H9 (cell line): Measurements from ENCODE around the gene SRGAP3. TPM values are rescaled to one million over a fixed set of nuclear protein-coding genes. Genes with fewer than 3 reads are reported as not detected.

Experiments
- DNase-seq: peaks from one replicate; pipeline ENCODE4 v3.0.0-alpha.2; 2017
- H2AFZ ChIP-seq: one replicate; pipeline ENCODE4 v1.6.1; 2013; ENCODE audit warnings: mild to moderate bottlenecking, low read length, control low read depth, moderate library complexity
- H2AK5ac ChIP-seq: 2 replicates; pipeline ENCODE4 v1.6.1; 2013; ENCODE audit warnings: low read length, control low read depth, mixed read lengths; ENCODE audit not compliant: insufficient read length
- H2BK120ac ChIP-seq: one replicate; pipeline ENCODE4 v1.6.1; 2013; ENCODE audit warnings: low read depth, mild to moderate bottlenecking, low read length, control low read depth, inconsistent platforms; ENCODE audit not compliant: poor library complexity, severe bottlenecking
- H2BK12ac ChIP-seq: 2 replicates; pipeline ENCODE4 v1.6.1; 2013; ENCODE audit warnings: low read length, control low read depth, mixed read lengths, low read depth; ENCODE audit not compliant: insufficient read length
- H2BK15ac ChIP-seq: 2 replicates; pipeline ENCODE4 v1.6.1; 2013; ENCODE audit warnings: low read depth, low read length, control low read depth
- H2BK20ac ChIP-seq: one replicate; pipeline ENCODE4 v1.6.1; 2013; ENCODE audit warnings: low read depth, mild to moderate bottlenecking, low read length, control low read depth, inconsistent platforms; ENCODE audit not compliant: poor library complexity, severe bottlenecking
- H2BK5ac ChIP-seq: 2 replicates; pipeline ENCODE4 v1.6.1; 2013; ENCODE audit warnings: low read length, control low read depth, mixed read lengths; ENCODE audit not compliant: insufficient read length
- H3K14ac ChIP-seq: 2 replicates; pipeline ENCODE4 v1.6.1; 2013; ENCODE audit warnings: low read length, control low read depth; ENCODE audit not compliant: insufficient read depth
- H3K18ac ChIP-seq: 2 replicates; pipeline ENCODE4 v1.6.1; 2013; ENCODE audit warnings: low read depth, mild to moderate bottlenecking, mixed read lengths, low read length, control low read depth; ENCODE audit not compliant: insufficient read length
- H3K23ac ChIP-seq: 2 replicates; pipeline ENCODE4 v1.6.1; 2013; ENCODE audit warnings: low read length, control low read depth, mixed read lengths, low read depth; ENCODE audit not compliant: insufficient read length
- H3K23me2 ChIP-seq: 2 replicates; pipeline ENCODE4 v1.6.1; 2013; ENCODE audit warnings: low read depth, mild to moderate bottlenecking, mixed read lengths, low read length, control low read depth; ENCODE audit not compliant: insufficient read length, poor library complexity, severe bottlenecking
- H3K27ac ChIP-seq: 2 replicates; pipeline ENCODE4 v1.5.1; 2013; ENCODE audit warnings: low read length, control low read depth, mixed read lengths, low read depth; ENCODE audit not compliant: insufficient read length
- H3K27me3 ChIP-seq: 2 replicates; pipeline ENCODE4 v1.6.1; 2013; ENCODE audit warnings: low read length, control low read depth, inconsistent platforms; ENCODE audit not compliant: insufficient read depth
- H3K4ac ChIP-seq: 2 replicates; pipeline ENCODE4 v1.6.1; 2013; ENCODE audit warnings: low read depth, mild to moderate bottlenecking, control low read depth, inconsistent platforms, low read length, moderate library complexity
- H3K4me1 ChIP-seq: 2 replicates; pipeline ENCODE4 v1.6.1; 2013; ENCODE audit warnings: low read length, control low read depth, inconsistent platforms; ENCODE audit not compliant: insufficient read depth
- H3K4me2 ChIP-seq: 2 replicates; pipeline ENCODE4 v1.6.1; 2013; ENCODE audit warnings: low read length, control low read depth, mixed read lengths; ENCODE audit not compliant: insufficient read length, insufficient read depth
- H3K56ac ChIP-seq: 2 replicates; pipeline ENCODE4 v1.6.1; 2013; ENCODE audit warnings: low read depth, mild to moderate bottlenecking, mixed read lengths, low read length, control low read depth; ENCODE audit not compliant: insufficient read length
- H3K79me1 ChIP-seq: 2 replicates; pipeline ENCODE4 v1.6.1; 2013; ENCODE audit warnings: low read depth, mild to moderate bottlenecking, moderate library complexity, low read length, control low read depth, inconsistent platforms; ENCODE audit not compliant: insufficient read depth, poor library complexity, severe bottlenecking
- H3K79me2 ChIP-seq: 2 replicates; pipeline ENCODE4 v1.6.1; 2013; ENCODE audit warnings: low read length, control low read depth, inconsistent platforms; ENCODE audit not compliant: insufficient read depth
- H3K9ac ChIP-seq: 2 replicates; pipeline ENCODE4 v1.6.1; 2013; ENCODE audit warnings: low read length, control low read depth, mixed read lengths; ENCODE audit not compliant: insufficient read length; ENCODE audit errors: extremely low read depth
- H3K9me3 ChIP-seq: one replicate; pipeline ENCODE4 v1.6.1; 2013; ENCODE audit warnings: low read depth, low read length, inconsistent platforms; ENCODE audit not compliant: control insufficient read depth
- H3T11ph ChIP-seq: one replicate; pipeline ENCODE4 v1.6.1; 2013; ENCODE audit warnings: mild to moderate bottlenecking, low read length, control low read depth, inconsistent platforms
- H4K20me1 ChIP-seq: one replicate; pipeline ENCODE4 v1.6.1; 2013; ENCODE audit not compliant: control insufficient read depth, insufficient read length, insufficient read depth
- H4K5ac ChIP-seq: 2 replicates; pipeline ENCODE4 v1.6.1; 2013; ENCODE audit warnings: low read depth, mild to moderate bottlenecking, mixed read lengths, low read length, control low read depth; ENCODE audit not compliant: insufficient read length
- H4K8ac ChIP-seq: replicated peaks from 2 replicates; pipeline ENCODE4 v1.6.1; 2013; ENCODE audit warnings: low read length, control low read depth, mixed read lengths, low read depth; ENCODE audit not compliant: insufficient read length
- H4K91ac ChIP-seq: 2 replicates; pipeline ENCODE4 v1.6.1; 2013; ENCODE audit warnings: low read depth, mild to moderate bottlenecking, moderate library complexity, mixed read lengths, low read length, control low read depth; ENCODE audit not compliant: insufficient read length
- H3K27ac Mint-ChIP-seq, 3 experiments: 2 replicates in 2 of 3; 3 replicates in 1 of 3; pipeline ENCODE4 v1.8.0; 2020 to 2021; ENCODE audit warnings: mixed read lengths in 3 of 3, mild to moderate bottlenecking in 1 of 3, moderate library complexity in 1 of 3
- H3K27me3 Mint-ChIP-seq: 2 replicates; pipeline ENCODE4 v1.8.0; 2021; ENCODE audit warnings: low read depth, mild to moderate bottlenecking, moderate library complexity, mixed read lengths
- H3K36me3 Mint-ChIP-seq, 3 experiments: 2 replicates in 2 of 3; 3 replicates in 1 of 3; pipeline ENCODE4 v1.8.0; 2020 to 2021; ENCODE audit warnings: low read depth in 3 of 3, mixed read lengths in 3 of 3; ENCODE audit not compliant: insufficient read depth in 1 of 3
- H3K4me1 Mint-ChIP-seq, 2 experiments: 2 replicates each; pipeline ENCODE4 v1.8.0; 2020; ENCODE audit warnings: mixed read lengths in 2 of 2
- H3K4me3 Mint-ChIP-seq, 2 experiments: 2 replicates in 1 of 2; 3 replicates in 1 of 2; pipeline ENCODE4 v1.8.0; 2020 to 2021; ENCODE audit warnings: mild to moderate bottlenecking in 2 of 2, mixed read lengths in 2 of 2, moderate library complexity in 1 of 2
- H3K9me3 Mint-ChIP-seq, 2 experiments: 2 replicates in 1 of 2; 3 replicates in 1 of 2; pipeline ENCODE4 v1.8.0; 2020; ENCODE audit warnings: mild to moderate bottlenecking in 2 of 2, mixed read lengths in 2 of 2, moderate library complexity in 1 of 2
- WGBS: extraction: QIAGEN DNeasy Blood & Tissue Kit; methylation state at CpG from one replicate; pipeline ENCODE4 v1.1.7; 2013; ENCODE audit warnings: missing lambda C conversion rate, low lambda C conversion rate, mixed read lengths; ENCODE audit not compliant: insufficient read length; ENCODE audit errors: extremely low coverage; 5-methylcytosine and 5-hydroxymethylcytosine counted together
- total RNA-seq: library from RNA; stranded (reverse); gene quantifications from 2 replicates; pipeline ENCODE4 v1.2.1, GENCODE V29; 2021
- TF ChIP-seq, protein P1 (sequence below): fragments of 200-600 bp; sonication (generic); conservative IDR thresholded peaks from 3 replicates; pipeline ENCODE4 v1.8.0; 2021; ENCODE audit warnings: antibody characterized with exemption, mild to moderate bottlenecking

The SRGAP3 gene
- total RNA-seq, 1 experiment from 2014 or later, result 3.4 TPM

DNA sequence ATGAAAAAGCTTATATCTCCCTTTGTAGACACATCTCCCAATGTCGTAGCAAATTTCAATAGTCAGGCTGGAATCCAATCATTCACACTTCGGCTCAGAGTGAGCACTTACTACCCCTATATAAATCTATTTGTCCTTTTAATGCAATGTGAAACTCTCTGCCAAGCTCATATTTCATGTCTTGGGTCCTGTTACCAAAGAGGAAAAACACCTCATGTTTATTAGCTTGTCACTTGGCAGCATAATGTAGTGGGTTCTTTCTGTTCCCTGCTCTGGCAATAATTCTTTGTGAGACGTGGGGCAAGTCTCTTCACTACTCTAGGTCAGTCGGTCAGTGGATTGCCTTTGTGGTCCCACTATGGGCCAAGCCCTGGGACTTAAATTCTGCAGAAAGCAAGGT, 107.1 kb downstream of the SRGAP3 start:
- no peak for DNase-seq
- H3K4me3 Mint-ChIP-seq, result no peak overlapping the region

More for the DNA sequence above, 107.1 kb downstream of the SRGAP3 start:
- Histone ChIP-seq H3K4ac (no peak overlapping the region), H3K9me3 (no peaks in the 10 kb centered on the region), H4K5ac (no peak overlapping the region), H2BK15ac (no peak overlapping the region), H2AK5ac (no peak overlapping the region), H2BK120ac (no peak overlapping the region), H3K18ac (no peak overlapping the region), H4K8ac (no peak overlapping the region), H2BK5ac (no peak overlapping the region), H3K27ac (no peak overlapping the region), H3T11ph (no peak overlapping the region), H2BK12ac (no peak overlapping the region), H4K91ac (no peak overlapping the region), H3K14ac (no peak overlapping the region), H3K9ac (no peak overlapping the region), H3K23me2 (no peaks in the 10 kb centered on the region), H3K79me1 (no peaks in the 10 kb centered on the region), H3K56ac (no peak overlapping the region), H3K4me2 (no peak overlapping the region), H3K79me2 (no peaks in the 10 kb centered on the region), H3K4me1 (no peaks in the 10 kb centered on the region), H2BK20ac (no peak overlapping the region), H3K27me3 (no peaks in the 10 kb centered on the region), H4K20me1 (no peaks in the 10 kb centered on the region), H2AFZ (no peak overlapping the region), H3K23ac (no peak overlapping the region)
- Mint-ChIP-seq H3K27ac (no peak overlapping the region), H3K9me3 (peaks cover 14% of the 10 kb centered on the region in 2 experiments), H3K27me3 (peaks cover 11% of the 10 kb centered on the region), H3K4me1 (peaks cover 8 to 10% of the 10 kb centered on the region in 2 experiments; a peak in 3 of 4 replicates), H3K36me3 (peaks cover 3 to 16% (median 4%) of the 10 kb centered on the region in 3 experiments; a peak in 4 of 7 replicates)
- no CpG with 5 or more reads among the region's 4 CpGs for WGBS
- TF ChIP-seq, protein P1, sequence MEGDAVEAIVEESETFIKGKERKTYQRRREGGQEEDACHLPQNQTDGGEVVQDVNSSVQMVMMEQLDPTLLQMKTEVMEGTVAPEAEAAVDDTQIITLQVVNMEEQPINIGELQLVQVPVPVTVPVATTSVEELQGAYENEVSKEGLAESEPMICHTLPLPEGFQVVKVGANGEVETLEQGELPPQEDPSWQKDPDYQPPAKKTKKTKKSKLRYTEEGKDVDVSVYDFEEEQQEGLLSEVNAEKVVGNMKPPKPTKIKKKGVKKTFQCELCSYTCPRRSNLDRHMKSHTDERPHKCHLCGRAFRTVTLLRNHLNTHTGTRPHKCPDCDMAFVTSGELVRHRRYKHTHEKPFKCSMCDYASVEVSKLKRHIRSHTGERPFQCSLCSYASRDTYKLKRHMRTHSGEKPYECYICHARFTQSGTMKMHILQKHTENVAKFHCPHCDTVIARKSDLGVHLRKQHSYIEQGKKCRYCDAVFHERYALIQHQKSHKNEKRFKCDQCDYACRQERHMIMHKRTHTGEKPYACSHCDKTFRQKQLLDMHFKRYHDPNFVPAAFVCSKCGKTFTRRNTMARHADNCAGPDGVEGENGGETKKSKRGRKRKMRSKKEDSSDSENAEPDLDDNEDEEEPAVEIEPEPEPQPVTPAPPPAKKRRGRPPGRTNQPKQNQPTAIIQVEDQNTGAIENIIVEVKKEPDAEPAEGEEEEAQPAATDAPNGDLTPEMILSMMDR, result no peak
